ENCODE results near the gene MRPL58. TPM values are rescaled to one million over a fixed set of nuclear protein-coding genes. Genes with fewer than 3 reads are reported as not detected.
"Not testable (repeated sequence)": the region's sequence is repeated elsewhere in the genome, so short reads cannot be mapped to it uniquely, and the experiment has no call there.

The MRPL58 gene
- 26.2 and 31.4 TPM in 2 replicates for total RNA-seq (ENCODE audit: low replicate concordance)

DNA sequence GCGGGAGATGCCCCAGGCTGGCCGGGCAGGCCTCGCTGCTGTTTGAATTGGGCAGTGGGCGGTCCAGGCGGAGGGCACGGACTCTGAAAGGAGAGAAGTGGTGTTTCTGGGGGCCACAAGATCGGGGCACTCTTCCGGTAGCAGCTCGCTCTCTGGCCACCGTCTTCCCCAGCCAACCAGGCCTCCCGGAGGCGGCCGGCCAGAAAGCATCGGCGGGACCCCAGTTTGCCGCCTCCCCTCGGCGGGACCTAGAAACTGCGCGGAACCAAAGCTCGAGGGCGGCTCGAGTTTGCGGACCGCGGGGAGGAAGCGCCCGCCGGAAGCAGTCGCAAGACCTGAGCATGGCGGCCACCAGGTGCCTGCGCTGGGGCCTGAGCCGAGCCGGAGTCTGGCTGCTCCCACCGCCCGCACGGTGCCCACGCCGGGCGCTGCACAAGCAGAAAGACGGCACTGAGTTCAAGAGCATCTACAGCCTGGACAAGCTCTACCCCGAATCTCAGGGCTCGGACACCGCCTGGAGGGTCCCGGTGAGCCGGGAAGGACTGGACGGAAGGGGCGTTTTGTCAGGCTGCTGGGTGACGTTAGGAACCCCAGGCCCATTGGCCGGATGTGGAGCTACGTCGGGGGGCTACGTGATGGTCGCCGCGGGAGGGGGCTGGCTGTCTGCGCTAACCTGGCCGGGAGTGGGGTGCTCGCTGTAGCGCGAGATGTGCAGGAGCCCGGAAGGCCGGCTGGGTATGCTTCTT lies at the start of gene MRPL58:
Gene MRPL58, plus strand, starts transcription at position 325 of the 746 bp plus-strand sequence. Its CDS starts 17 bp downstream, at position 342.
- DNase-seq (ENCODE audit: low read depth) = peak; percentile 81
- TF ChIP-seq, protein P1, sequence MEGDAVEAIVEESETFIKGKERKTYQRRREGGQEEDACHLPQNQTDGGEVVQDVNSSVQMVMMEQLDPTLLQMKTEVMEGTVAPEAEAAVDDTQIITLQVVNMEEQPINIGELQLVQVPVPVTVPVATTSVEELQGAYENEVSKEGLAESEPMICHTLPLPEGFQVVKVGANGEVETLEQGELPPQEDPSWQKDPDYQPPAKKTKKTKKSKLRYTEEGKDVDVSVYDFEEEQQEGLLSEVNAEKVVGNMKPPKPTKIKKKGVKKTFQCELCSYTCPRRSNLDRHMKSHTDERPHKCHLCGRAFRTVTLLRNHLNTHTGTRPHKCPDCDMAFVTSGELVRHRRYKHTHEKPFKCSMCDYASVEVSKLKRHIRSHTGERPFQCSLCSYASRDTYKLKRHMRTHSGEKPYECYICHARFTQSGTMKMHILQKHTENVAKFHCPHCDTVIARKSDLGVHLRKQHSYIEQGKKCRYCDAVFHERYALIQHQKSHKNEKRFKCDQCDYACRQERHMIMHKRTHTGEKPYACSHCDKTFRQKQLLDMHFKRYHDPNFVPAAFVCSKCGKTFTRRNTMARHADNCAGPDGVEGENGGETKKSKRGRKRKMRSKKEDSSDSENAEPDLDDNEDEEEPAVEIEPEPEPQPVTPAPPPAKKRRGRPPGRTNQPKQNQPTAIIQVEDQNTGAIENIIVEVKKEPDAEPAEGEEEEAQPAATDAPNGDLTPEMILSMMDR (IDR thresholded peaks at IDR 0.05; ENCODE audit: insufficient read depth, low read length) = peak; percentile 69
- peak within 1 kb of the TSS; percentile 84 for H3K4me3 ChIP-seq (ENCODE audit: low read depth, low read length)

DNA sequence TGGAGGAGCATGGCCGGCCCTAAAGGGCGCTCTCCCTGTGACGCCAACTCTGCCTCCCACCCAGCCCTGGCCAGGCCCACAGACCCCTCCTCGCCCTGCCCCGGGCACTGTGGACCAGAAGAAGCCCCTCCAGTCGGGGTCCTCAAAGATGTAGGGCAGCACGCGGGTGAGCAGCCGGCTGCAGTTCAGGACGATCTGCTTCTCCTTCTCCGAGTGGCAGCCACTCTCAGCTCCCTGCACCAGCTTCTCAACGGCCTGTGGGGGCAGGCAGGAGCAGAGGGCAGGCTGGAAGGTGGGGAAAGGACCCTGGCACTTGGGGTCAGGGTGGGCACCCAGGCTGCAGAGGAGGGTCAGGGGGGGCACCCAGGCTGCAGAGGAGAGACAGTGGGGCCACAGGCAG lies 48.8 kb upstream of the MRPL58 start:
- no peak overlapping the region for H3K4me3 ChIP-seq (ENCODE audit: low read depth, low read length)
- DNase-seq (ENCODE audit: low read depth) = no peak
- TF ChIP-seq, protein P1 (IDR thresholded peaks at IDR 0.05; ENCODE audit: insufficient read depth, low read length) = no peak

DNA sequence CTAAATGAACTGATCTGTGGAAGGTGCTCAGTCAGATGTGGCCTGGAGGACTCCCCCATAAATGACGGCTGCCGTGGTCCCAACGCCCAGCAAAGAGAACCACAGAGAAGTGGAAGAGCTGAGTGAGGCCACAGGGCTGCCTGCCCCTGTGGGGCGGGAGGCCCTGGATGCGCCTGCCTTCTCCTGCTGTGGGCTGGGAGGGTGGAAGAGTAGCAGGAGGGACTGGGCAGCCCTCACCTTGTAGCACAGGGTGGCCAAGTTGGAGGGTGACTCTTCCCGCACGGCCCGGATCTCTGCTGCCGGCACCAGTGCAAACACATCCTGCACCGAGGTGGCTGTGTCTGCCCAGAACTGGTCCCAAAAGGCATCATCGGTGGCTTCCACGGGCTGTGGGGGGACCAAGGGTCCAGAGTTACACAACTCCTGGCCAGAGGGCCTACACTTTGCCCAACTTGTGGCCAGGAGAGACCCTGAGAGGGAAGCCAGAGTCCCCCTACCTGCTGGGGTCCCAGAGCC lies 48.2 kb upstream of the MRPL58 start:
- TF ChIP-seq, protein P1 (IDR thresholded peaks at IDR 0.05; ENCODE audit: insufficient read depth, low read length) = no peak
- H3K4me3 ChIP-seq (ENCODE audit: low read depth, low read length) = no peak overlapping the region
- DNase-seq (ENCODE audit: low read depth) = no peak

DNA sequence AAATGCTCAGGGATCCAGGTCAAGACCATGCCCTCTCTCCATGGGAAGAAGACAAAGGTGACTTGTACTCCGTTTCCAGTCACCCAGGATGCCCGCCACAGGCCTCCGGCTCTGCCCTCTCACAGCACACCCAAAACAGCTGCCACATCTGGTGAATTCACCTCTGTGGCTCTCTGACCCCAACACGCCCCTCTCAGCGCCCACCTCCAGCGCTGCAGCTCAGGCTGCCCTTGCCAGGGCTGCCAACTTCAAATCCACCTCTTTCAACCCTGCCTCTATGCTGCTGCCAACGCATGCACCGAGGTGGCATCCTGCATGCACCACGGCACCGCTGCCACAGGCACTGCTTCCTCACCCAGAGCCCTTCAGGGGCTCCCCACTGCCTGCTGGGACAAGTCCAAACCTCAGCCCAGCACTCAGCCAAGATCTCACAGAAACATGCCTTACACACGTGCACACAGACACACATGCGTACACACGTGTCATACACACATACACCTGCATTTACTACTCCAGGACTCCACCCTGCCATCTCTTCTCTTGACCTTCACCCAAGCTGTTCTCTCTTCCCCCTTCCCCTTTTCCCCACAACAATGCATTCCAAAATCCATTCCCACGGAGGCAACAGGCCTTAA lies 47.4 kb upstream of the MRPL58 start:
- TF ChIP-seq, protein P1 (IDR thresholded peaks at IDR 0.05; ENCODE audit: insufficient read depth, low read length) = no peak
- DNase-seq (ENCODE audit: low read depth) = no peak
- no peak overlapping the region for H3K4me3 ChIP-seq (ENCODE audit: low read depth, low read length)

DNA sequence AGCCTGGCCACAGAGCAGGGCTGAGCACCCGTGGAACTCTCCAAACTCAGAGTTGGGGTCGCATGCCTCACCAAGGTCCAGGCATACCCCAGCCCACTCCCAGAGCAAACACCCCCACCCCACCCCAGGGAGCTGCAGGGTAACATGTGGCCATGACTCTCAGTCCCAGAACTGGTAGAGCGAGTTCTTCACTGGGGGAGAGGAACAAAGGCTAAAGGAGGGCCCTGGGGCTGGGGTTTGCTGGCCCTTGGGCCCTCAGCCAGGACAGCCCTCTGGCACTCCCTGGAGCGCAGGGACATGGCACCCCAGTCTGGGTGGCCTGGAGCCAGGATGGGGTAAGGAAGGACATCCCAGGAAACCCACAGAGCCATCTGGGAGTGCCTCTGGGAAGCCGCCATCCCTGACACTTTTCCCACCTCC lies 44.1 kb upstream of the MRPL58 start:
- no peak overlapping the region for H3K4me3 ChIP-seq (ENCODE audit: low read depth, low read length)
- TF ChIP-seq, protein P1 (IDR thresholded peaks at IDR 0.05; ENCODE audit: insufficient read depth, low read length) = no peak
- no peak for DNase-seq (ENCODE audit: low read depth)

DNA sequence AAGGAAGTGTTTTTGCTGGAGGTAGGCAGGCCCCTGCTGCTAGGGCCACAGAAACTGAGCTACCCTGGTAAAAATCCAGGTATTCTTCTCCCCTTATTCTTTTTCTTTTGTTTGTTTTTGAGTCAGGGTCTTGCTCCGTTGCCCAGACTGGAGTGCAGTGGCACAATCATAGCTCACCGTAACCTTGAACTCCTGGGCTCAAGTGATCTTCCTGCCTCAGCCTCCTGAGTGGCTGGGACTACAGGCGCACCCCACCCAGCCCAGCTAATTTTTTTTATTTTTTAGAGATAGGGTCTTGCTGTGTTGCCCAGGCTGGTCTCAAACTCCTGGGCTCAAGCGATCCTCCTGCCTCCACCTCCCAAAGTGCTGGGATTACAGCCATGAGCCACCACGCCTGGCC lies 43.0 kb upstream of the MRPL58 start:
- H3K4me3 ChIP-seq (ENCODE audit: low read depth, low read length); DNase-seq (ENCODE audit: low read depth): not testable (repeated sequence)

DNA sequence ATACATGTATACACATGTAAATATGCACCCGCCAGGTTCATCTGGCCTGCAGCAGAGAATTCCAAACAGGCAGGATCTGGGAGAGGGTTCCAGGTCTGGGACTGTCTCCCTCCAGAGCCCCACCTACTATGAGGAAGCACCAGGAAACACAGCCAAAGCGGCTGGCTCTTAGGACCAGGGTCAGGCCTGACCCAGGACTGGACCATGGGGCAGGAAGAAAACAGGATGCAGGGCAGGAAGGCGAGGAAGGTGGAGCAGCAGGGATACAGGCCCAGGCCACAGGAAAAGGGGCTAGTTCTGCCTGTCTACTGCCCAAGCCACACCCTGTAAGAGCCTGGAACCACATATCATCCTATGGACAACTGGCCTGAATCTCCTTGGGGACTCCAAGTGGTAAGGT lies 42.1 kb upstream of the MRPL58 start:
- no peak for DNase-seq (ENCODE audit: low read depth)
- TF ChIP-seq, protein P1 (IDR thresholded peaks at IDR 0.05; ENCODE audit: insufficient read depth, low read length) = no peak
- no peak overlapping the region for H3K4me3 ChIP-seq (ENCODE audit: low read depth, low read length)
